GM21717 (cell line): Measurements from ENCODE around the gene CKAP2.
"Not testable (repeated sequence)": the region's sequence is repeated elsewhere in the genome, so short reads cannot be mapped to it uniquely, and the experiment has no call there.

Experiments used
- ATAC-seq: cut with Tn5 transposase; IDR thresholded peaks from one replicate; pipeline ENCODE4 v1.9.1; 2021; ENCODE audit warnings: mild to moderate bottlenecking, moderate library complexity; ENCODE audit not compliant: unreplicated experiment

The CKAP2 gene, protein sequence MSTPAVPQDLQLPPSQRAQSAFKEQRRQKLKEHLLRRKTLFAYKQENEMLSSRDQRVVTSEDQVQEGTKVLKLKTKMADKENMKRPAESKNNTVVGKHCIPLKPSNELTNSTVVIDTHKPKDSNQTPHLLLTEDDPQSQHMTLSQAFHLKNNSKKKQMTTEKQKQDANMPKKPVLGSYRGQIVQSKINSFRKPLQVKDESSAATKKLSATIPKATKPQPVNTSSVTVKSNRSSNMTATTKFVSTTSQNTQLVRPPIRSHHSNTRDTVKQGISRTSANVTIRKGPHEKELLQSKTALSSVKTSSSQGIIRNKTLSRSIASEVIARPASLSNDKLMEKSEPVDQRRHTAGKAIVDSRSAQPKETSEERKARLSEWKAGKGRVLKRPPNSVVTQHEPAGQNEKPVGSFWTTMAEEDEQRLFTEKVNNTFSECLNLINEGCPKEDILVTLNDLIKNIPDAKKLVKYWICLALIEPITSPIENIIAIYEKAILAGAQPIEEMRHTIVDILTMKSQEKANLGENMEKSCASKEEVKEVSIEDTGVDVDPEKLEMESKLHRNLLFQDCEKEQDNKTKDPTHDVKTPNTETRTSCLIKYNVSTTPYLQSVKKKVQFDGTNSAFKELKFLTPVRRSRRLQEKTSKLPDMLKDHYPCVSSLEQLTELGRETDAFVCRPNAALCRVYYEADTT

DNA sequence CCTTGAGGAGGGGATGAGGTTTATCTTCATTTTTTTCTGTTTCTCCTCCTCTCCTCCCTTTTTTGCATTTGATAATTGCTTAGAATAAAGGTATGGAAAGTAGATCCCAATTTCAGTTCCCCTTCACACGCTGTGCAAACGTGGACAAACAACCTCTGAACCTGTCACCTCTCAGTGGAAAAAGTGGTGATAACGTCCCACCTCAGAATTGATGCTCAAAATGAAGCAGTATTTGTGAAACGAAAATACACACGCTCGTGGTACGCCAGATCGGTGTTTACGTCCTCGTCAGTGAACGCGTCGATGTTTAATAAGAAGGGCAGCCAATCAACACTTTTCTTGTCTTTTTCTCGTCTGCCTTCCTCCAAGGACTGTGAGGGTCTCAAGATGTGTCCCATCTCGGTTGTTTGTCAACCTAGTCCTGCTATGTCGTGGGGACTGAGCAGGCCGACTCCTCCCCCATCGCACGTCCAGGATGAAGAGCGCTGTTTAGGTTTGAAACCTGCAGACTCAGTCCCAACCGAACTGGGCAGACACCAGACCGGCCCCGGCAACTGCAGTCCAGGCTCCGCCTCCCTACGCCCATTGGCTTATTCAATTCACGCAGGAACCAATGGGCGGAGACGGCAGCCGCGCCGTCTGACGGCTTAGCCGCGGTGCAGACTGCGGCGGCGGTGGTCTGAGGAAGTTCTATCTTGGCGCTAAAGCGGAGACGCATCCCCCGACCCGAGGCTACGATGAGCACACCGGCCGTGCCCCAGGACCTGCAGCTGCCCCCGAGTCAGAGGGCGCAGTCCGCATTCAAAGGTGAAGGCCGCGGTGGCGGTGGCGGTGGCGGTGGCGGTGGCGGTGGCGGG lies at the start of gene CKAP2:
Gene CKAP2 (plus strand): TSS at position 659 of the 857 bp plus-strand sequence. CDS start 79 bp downstream, at position 738.
- peak; percentile 83 for ATAC-seq

DNA sequence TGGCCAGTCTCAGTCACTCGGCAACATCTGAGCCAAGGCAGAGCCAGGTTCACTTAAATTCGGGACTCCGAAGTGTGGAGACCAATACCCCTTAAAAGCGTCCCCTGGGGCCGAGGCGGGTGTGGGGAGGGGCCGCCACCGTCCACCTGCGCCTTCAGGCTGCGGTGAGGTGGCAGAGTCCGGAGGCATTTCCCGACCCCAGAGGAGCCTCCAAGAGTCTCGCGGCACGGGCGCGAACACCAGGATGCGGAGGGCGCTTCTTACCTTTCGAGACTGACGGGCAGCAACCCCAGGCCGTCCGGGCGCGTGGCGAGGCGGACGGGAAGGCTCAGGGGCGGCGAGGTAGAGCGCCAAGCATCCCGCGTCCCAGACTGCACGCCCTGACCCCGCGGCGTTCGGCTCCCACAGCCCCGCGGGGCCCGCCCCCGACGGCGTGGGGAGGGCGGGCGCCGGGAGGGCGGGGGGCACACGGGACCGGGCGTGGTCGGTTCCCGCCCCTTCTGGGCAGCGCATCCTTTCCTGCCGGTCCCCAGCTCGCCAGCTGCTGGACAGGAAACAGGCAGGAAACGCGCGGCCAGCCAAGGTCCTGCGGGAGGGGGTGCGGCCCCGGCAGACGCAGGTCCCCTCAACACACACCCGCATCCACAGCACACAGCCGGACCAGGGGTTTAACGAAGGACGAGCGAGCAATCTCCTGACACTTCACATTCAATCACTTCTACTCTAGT lies 49.3 kb upstream of the CKAP2 start, which contains the start of gene THSD1:
Gene THSD1 (minus strand): TSS at position 406 of the 728 bp plus-strand sequence. CDS start 3,572 bp downstream, outside the sequence.
- peak; percentile 39 for ATAC-seq

DNA sequence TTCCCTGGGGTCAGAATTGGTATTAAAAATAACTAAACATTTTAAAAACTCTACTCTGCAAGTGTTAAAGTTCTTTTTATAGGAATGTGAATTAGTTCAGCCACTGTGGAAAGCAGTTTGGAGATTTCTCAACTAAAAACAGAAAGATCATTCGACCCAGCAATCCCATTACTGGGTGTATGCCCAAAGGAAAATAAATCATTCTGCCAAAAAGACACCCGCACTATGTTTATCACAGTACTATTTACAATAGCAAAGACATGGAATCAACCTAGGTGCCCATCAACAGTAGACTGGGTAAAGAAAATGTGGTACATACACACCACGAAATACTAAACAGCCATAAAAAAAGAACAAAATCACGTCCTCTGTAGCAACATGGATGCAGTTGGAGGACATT lies 48.6 kb upstream of the CKAP2 start:
- ATAC-seq: no peak

DNA sequence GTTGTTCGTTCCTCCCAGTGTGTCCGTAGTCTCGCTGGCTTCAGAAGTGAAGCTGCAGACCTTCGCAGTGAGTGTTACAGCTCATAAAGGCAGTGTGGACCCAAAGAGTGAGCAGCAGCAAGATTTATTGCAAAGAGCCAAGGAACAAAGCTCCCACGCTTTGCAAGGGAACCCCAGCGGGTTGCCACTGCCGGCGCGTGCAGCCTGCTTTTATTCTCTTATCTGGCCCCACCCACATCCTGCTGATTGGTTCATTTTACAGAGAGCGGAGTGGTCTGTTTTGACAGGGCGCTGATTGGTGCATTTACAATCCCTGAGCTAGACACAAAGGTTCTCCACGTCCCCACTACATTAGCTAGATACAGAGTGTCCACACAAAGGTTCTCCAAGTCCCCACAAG lies 47.8 kb upstream of the CKAP2 start:
- not testable (repeated sequence) for ATAC-seq

DNA sequence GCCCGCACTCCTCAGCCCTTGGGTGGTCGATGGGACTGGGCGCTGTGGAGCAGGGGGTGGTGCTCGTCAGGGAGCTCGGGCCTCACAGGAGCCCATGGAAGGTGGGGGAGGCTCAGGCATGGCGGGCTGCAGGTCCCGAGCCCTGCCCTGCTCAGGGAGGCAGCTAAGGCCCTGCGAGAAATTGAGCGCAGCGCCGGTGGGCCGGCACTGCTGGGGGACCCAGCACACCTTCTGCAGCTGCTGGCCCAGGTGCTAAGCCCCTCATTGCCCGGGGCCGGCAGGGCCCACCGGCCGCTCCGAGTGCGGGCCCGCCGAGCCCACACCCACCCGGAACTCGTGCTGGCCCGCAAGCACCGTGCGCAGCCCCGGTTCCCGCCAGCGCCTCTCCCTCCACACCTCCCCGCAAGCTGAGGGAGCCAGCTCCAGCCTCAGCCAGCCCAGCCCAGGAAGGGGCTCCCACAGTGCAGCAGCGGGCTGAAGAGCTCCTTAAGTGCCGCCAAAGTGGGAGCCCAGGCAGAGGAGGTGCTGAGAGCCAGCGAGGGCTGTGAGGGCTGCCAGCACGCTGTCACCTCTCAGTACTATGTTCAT lies 47.1 kb upstream of the CKAP2 start:
- not testable (repeated sequence) for ATAC-seq

DNA sequence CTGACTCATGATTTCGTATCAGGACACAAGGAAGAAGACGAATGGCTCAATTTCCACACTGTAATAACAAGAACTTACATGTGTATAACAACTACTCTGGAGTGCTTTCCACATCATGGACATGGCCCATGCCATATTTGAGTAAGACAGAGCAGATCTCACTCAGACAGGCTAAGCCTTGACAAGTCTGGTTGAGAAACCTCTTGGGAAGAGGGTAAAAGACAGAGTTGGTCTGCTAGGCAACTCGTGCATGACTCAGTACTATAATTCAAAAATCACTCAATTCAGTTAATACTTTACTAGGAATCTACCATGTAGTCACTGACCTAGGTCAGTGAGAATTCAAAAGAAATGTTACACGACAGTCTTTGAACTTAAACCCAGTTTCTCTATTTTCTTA lies 43.6 kb upstream of the CKAP2 start:
- peak; percentile 59 for ATAC-seq

DNA sequence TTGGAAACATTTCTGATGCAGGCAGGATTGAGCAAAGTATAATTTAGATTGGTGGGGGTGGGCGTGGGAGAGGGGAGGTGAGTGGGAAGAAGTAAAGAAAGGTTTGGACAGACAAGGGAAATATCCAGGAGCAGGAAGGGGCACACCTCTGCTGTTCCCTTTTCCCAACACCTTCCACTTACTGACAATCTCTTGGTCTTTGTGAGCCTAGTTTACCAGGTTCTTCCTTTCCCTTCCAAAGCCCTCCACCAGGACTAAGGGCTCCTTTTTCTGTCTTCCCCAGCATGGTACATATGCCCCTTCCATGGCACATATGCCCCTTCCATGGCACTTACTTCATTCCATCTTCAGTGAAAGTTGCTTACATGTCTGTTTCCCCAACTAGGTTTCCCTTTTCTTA lies 43.1 kb upstream of the CKAP2 start:
- ATAC-seq: no peak

DNA sequence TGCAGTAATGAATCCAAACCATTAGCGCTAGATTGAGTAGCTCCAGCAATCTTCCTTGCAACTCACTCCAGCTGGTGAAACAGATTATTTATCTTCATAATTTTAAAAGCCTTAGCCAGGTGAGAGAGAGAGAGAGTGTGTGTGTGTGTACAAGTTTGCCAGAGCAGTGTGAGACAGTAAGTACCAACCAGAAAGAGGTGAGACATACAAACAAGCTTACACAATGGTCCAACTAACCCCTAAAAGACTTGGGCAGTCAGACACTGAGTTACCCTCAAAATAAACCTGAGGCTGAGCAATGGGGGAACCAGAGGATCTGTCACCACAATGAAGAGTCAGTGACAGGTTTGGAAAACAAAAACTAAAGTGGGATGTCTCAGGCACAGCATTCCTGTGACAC lies 41.2 kb upstream of the CKAP2 start:
- no peak for ATAC-seq

DNA sequence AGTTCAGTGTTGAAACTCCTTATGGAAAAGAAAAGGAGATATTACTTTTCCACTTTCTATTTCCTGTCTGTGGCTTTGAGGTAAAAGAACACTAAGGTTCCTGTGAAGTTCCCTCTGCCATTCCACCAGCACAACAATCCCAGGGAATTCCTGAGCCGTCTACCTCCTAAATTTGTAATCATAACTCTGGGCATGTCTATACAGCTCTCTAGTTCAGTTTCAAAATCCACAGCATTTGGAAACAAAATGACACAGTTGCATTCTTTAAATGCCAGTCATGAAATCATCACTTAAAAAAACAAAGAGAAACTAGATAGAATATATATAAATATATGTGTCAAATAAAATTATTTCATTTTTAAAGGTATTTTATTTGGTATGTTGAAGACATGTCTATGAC lies 40.3 kb upstream of the CKAP2 start:
- no peak for ATAC-seq

DNA sequence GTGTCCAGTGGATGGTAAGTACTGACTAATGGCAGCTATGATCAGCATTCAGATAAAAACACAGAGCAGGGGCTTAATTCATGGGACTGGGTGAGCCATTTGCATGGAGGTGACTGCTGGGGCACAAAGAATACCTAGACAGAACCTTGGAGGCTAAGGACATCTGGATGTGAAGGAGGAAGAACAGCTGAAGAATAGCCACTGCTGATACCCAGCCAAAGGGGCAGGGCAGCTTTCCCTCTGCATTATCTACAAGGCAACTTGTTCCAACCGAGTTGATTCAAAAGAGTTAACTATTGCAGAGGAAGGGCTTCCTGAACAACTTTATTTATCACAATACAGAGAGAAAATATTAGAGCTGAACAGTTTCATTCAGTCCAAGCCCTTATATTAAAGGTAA lies 36.2 kb upstream of the CKAP2 start:
- no peak for ATAC-seq

DNA sequence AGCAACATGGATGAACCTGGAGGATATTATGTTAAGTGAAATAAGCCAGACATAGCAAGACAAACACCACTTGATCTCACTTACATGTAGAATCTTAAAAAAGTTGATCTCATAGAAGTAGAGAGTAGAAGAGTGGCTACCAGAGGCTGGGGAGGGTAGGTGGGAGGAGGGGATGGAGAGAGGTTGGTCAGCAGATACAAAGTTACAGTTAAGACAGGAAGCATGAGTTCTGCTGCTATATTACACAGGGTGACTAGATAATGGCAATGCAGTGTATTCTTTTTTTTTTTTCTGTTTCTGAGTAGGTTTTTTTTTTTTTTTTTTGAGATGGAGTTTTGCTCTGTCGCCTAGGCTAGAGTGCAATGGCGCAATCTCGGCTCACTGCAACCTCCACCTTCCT lies 34.1 kb upstream of the CKAP2 start:
- no peak for ATAC-seq

DNA sequence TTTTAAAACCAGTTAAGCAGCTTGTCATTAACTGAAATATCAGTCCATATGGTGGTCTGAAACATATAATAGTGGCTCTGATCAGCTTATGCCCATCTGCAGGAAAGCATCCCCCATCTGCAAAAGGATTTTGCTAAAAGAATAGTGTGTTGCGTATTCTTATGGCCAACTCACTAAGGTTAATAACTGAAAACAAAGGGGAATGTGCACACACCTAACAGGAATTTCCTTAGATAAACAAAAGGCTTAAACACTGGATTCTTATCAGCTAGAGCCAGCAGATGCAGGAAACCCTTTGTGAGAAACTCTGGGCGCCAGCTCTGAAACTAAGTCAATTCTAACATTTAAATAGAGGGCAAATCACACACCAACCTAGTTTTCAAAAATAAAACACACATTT lies 27.0 kb upstream of the CKAP2 start:
- ATAC-seq: no peak

DNA sequence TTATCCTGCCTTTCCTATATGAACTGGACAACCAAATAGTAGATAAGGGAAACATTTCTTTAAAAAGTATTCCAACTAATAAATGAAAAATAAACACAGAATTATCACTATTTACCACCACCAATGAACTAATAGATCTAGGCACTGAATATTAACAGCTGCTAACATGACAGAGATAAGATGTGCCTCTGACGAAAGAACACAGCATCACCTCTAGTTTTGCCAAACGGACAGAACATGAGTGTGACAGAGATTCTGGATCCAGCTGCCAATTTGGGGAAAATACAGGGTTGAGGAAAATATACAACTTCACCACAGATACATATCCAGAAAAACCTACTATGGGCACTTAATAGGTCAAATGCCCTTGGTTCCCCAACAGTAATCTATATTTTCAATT lies 22.8 kb upstream of the CKAP2 start:
- no peak for ATAC-seq

DNA sequence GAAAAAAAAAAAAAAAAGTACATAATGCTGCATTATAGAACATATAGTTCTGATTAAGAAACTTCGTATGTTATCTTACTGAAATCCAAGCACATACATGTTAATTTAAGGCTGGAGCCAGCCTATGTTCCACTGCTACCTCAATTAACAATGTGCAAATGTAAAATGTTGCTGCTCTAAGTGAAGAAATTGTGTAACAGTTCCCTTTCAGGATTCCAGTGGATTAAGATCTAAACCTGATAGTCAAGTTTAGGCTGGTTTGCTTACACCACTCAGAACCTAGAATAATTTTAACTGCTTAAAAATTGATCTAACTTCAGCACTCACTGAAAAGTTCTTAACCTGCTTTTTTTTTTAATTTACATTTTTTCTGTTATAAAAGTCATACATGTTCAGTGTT lies 9.0 kb upstream of the CKAP2 start:
- no peak for ATAC-seq

DNA sequence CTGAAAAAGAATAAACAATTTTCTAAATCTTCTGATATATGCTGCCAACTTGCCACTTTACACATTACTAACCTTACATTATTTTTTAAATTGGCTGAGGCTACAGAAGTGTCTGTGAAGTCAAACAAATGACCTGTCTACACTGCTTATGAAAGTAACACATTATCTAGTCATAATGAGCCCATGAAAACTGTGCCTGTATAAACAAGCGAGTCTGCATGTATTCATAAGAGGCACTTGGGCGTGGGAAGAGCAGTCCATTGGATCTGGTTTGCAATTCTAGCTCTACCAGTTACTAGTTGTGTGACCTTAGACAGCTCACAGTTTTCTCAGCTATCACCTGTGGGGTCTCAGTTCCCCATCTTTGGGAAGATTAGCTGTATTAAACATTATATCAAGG lies 7.9 kb upstream of the CKAP2 start:
- ATAC-seq: no peak

DNA sequence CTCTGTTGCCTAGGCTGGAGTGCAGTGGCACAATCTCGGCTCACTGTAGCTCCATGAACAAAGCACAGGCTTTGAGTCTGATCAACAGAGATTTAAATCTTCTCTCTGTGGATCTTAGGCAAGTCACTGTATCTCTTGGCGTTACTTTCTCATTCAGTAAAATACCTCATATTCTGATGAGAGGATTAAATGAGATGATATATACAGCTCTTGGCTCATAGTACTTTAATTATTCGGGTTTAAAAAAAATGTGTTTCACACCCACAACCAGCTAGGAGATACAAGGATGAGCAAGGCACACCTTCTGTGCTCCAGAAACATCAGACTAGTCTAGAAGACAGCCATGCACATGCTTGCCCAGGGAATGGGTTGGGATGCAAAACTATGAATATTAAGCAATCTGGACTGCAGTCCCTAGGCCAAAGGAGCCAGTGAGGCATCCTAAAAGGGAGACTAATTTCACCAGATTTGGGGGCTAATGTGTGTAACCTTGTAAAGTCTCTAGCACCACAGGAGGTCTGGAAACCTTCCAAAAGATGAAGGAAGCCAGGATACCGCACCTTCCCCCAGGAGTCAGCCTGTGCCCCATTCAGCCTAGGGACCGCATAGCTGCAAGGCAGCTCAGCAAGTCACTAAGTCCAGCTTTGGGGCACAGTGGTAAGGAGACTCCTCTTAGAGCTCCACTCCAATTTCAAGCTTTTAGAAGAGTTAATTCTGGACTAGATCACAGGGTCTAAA lies 7.3 kb upstream of the CKAP2 start:
- ATAC-seq: no peak

DNA sequence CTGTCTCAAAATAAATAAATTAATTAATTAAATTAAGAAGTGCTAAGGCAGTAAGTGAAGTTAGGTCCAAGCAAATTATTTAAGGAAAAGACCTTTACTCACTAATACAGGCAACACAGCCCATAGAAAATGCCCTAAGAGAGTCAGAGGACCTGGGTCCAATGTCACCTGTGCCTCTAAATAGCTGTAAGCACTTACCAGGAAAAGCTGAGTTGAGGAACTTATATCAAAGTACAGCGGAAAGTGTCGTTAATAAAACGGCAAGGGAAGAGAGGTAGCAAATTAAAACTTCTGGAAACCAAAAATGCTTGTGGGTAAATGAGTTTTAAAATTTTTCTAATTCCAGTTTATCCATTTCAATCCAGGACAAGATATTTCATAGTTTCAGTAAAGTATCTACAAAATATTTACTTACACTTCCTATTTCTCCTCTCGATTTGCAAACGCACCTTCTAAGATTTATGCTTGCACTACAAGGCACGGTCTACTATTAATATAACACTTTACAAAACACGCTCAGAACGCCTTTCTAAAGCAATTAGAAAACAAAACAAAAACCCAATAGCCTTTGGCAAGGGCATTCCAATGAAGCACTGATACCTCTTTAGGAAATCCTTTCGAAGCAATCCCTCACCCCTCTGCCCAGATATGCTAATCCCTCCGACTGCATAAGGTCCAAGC lies 5.8 kb upstream of the CKAP2 start:
- ATAC-seq: no peak

DNA sequence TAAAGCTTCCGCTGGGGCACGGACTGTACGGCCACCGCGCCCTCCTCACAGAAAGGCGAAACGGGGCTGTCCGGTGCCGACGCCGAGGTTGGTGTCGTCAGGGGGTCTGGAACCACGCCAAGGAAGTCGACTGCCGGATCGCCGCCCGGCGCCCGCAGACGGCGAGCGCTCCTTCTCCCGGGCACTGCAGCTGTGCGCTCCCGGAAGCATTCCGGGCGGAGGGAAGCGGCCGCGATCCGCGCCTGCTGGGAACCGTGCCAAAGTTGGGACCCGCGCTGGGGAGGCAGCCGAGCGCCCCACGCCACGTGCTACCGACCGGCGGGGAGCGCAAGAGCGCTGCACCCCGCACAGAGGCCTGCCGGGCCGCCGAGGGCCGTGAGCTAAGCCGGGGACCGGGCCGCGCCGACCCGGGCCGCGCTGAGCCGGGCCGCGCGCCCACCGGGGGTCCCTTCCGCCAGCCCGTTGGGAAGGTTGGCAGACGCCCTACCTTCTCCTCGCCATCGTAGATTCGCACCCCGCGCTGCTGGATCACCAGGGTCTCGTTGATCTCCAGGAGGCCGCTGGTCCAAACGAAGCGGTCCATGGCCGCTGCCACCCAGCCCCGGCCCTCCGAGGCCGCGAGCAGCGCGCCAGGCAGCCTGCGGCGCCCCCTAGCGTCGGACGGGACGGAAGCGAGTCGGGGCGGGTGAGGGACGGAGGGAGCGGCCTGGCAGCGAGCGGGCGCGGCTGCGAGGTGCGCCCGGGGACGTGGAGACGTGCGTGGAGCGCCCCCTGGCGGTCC lies 5.1 kb upstream of the CKAP2 start, which contains the start of gene VPS36:
Gene VPS36 (minus strand): TSS at position 623 of the 781 bp plus-strand sequence. CDS start 40 bp downstream, at position 583.
- peak; percentile 69 for ATAC-seq
